Upper lobe of right lung (tissue), 1 donor: ENCODE results near the gene A2ML1. TPM values are rescaled to one million over a fixed set of nuclear protein-coding genes. Genes with fewer than 3 reads are reported as not detected.
"Not testable (repeated sequence)": the region's sequence is repeated elsewhere in the genome, so short reads cannot be mapped to it uniquely, and the experiment has no call there.

Experiments used
- ATAC-seq: fragments of 200-7000 bp; cut with Tn5 transposase; one replicate; pipeline ENCODE4 v1.9.1; 2020; ENCODE audit warnings: mild to moderate bottlenecking, moderate library complexity
- DNase-seq: peaks from one replicate; pipeline ENCODE4 v3.0.0-alpha.2; 2020
- H3K27ac ChIP-seq: fragments of 200-600 bp; one replicate; pipeline ENCODE4 v1.8.0; 2022
- H3K27me3 ChIP-seq: fragments of 200-600 bp; one replicate; pipeline ENCODE4 v1.8.0; 2022; ENCODE audit warnings: mild to moderate bottlenecking
- H3K36me3 ChIP-seq: fragments of 200-600 bp; one replicate; pipeline ENCODE4 v1.8.0; 2022
- H3K4me1 ChIP-seq: fragments of 200-600 bp; one replicate; pipeline ENCODE4 v1.8.0; 2022
- H3K4me3 ChIP-seq: fragments of 200-600 bp; one replicate; pipeline ENCODE4 v1.8.0; 2022; ENCODE audit warnings: mild to moderate bottlenecking
- H3K9me3 ChIP-seq: fragments of 200-600 bp; one replicate; pipeline ENCODE4 v1.8.0; 2022
- CTCF ChIP-seq: fragments of 200-600 bp; IDR thresholded peaks from one replicate; pipeline ENCODE4 v1.8.0; 2022; ENCODE audit warnings: antibody characterized with exemption
- intact Hi-C: fragments of 100-400 bp; cut with DNase I; formaldehyde crosslinking; loops from one replicate; pipeline ENCODE4 v1.11.0; 2022
- total RNA-seq: library from RNA; stranded (reverse); fragmentation: NEBNext Ultra II Directional; extraction: Animal tissue kit (Norgen Biotek cat#: 25700); gene quantifications from one replicate; pipeline ENCODE4 v1.2.1, GENCODE V29; 2021
- donor health status: DM: no; HTN: yes; CAD: no; lungs with severe emphysema.

The A2ML1 gene
- total RNA-seq, 1 donor from 2014 or later = not detected

DNA sequence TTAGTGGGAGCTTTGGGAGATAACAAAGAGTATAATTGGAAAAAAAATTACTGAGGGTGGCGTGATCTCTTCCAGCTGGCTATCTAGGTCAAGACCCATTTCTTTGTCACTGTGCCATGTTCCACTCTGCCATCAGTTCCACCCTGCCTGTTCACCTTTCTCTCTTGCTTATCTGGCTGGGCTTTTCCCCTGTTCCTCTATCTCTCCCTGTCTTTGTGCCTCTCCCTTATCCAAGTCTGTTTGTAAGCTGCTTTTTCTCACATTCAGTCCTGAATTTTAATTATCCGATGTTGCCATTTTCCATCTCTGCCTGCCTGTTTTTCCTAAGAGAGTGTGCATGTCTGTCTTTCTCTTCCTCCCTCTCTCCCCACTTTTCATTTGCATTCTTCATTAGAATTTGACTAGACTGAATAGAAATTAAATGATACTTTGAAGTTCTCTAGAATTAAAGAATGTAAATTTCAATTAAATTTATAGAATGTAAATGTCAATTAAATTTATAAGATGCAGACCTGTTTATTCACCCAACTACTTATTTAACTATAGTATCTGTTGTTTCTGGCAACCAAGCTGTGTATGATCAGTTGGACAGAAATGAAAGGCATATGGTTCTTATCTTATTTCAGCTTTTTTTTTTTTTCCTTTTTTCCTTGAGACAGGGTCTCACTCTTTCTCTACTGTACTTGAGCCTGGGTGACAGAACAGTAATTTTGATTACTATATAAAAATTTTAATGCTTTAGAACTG, 40.9 kb upstream of the A2ML1 start:
- DNase-seq (no peak), ATAC-seq (no peak)
- intact Hi-C loops = no loop called here
- H3K4me1 ChIP-seq = peaks cover 7% of the 10 kb centered on the region
- H3K36me3 ChIP-seq = peaks cover 11% of the 10 kb centered on the region
- no peak overlapping the region for H3K4me3 ChIP-seq
- no peak overlapping the region for H3K27ac ChIP-seq
- TF ChIP-seq CTCF = no peak
- H3K9me3 ChIP-seq = no peaks in the 10 kb centered on the region
- H3K27me3 ChIP-seq = no peaks in the 10 kb centered on the region

GRCh38 chr12:8784290-8784888, 38.0 kb upstream of the A2ML1 start:
- DNase-seq (no peak), ATAC-seq (no peak)
- TF ChIP-seq CTCF = no peak
- no peak overlapping the region for H3K27ac ChIP-seq
- H3K36me3 ChIP-seq = peaks cover 11% of the 10 kb centered on the region
- peaks cover 7% of the 10 kb centered on the region for H3K4me1 ChIP-seq
- no peaks in the 10 kb centered on the region for H3K27me3 ChIP-seq
- H3K4me3 ChIP-seq = no peak overlapping the region
- intact Hi-C loops = no loop called here
- no peaks in the 10 kb centered on the region for H3K9me3 ChIP-seq

DNA sequence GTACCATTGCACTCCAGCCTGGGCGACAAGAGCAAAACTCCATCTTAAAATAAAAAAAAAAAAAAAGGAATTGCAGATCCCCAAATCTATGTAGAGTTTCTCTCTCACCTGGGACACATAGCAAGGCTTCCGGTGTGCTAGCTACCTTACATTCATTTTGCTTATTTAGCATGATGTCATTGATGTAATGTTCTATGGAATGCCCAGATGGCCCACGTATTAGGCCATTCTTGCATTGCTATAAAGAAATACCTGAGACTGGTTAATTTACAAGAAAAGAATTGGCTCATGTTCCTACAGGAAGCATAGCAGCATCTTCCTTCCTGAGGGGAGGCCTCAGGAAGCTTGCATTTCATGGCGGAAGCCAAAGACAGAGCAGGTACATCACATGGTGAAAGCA, 36.9 kb upstream of the A2ML1 start:
- Histone ChIP-seq H3K27ac (no peak overlapping the region), H3K4me3 (no peak overlapping the region), H3K9me3 (no peaks in the 10 kb centered on the region), H3K36me3 (peaks cover 11% of the 10 kb centered on the region), H3K4me1 (no peaks in the 10 kb centered on the region), H3K27me3 (no peaks in the 10 kb centered on the region)
- TF ChIP-seq CTCF = no peak
- no peak for ATAC-seq
- no peak for DNase-seq
- intact Hi-C loops = no loop called here

- H3K4me1 ChIP-seq, ATAC-seq, H3K9me3 ChIP-seq, H3K27ac ChIP-seq, H3K4me3 ChIP-seq, intact Hi-C loops, DNase-seq, H3K27me3 ChIP-seq: not testable (repeated sequence)
- peaks cover 11% of the 10 kb centered on the region for H3K36me3 ChIP-seq
These were observed 35.2 kb upstream of the A2ML1 start for GRCh38 chr12:8787206-8787605.

GRCh38 chr12:8788706-8789105, 33.7 kb upstream of the A2ML1 start:
- H3K36me3 ChIP-seq, H3K27me3 ChIP-seq, H3K27ac ChIP-seq, H3K4me3 ChIP-seq, DNase-seq, ATAC-seq, H3K4me1 ChIP-seq, H3K9me3 ChIP-seq, intact Hi-C loops: not testable (repeated sequence)

GRCh38 chr12:8789341-8790013, 32.9 kb upstream of the A2ML1 start:
- ATAC-seq, H3K4me1 ChIP-seq, H3K9me3 ChIP-seq, DNase-seq, H3K4me3 ChIP-seq, intact Hi-C loops, H3K27ac ChIP-seq, H3K36me3 ChIP-seq, H3K27me3 ChIP-seq: not testable (repeated sequence)

- H3K27me3 ChIP-seq, H3K9me3 ChIP-seq, H3K36me3 ChIP-seq, H3K4me1 ChIP-seq, H3K4me3 ChIP-seq, DNase-seq, intact Hi-C loops, H3K27ac ChIP-seq, ATAC-seq: not testable (repeated sequence)
These were observed 29.2 kb upstream of the A2ML1 start for GRCh38 chr12:8793226-8793625.

DNA sequence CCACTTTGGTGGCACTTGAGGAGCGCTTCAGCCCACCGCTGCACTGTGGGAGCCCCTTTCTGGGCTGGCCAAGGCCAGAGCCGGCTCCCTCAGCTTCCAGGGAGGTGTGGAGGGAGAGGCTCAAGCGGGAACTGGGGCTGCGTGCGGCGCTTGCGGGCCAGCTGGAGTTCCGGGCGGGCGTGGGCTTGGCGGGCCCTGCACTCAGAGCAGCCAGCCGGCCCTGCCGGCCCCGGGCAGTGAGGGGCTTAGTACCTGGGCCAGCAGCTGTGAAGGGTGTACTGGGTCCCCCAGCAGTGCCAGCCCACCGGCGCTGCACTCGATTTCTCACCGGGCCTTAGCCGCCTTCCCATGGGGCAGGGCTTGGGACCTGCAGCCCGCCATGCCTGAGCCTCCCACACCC, 27.8 kb upstream of the A2ML1 start:
- H3K4me3 ChIP-seq, H3K27me3 ChIP-seq, intact Hi-C loops, DNase-seq, H3K4me1 ChIP-seq, ATAC-seq, H3K27ac ChIP-seq, H3K36me3 ChIP-seq, H3K9me3 ChIP-seq: not testable (repeated sequence)
